GM12878 (cell line): ENCODE data around the gene BMAL1. TPM values are rescaled to one million over a fixed set of nuclear protein-coding genes. Genes with fewer than 3 reads are reported as not detected.

ENCODE experiments used
- ATAC-seq: fragments of 200-7000 bp; cut with Tn5 transposase; 3 replicates; pipeline ENCODE4 v1.9.1; 2020; ENCODE audit warnings: mild to moderate bottlenecking, moderate library complexity
- BruUV-seq: library from RNA; stranded (reverse); fragments of 400-500 nt; replicated peaks from 2 replicates; lab custom pipeline; 2021; lab: Mats Ljungman, UMichigan
- CTCF ChIA-PET: fragments of 300-600 bp; sonication (Branson Sonifier 250); formaldehyde crosslinking; extraction: SDS; loops from one replicate; lab custom pipeline; 2021; ENCODE audit warnings: inconsistent platforms; lab: Yijun Ruan, JAX
- POLR2A ChIA-PET: fragments of 350-600 bp; formaldehyde crosslinking; extraction: SDS; loops from one replicate; lab custom pipeline; 2021; ENCODE audit warnings: inconsistent platforms; lab: Charles Lee
- RAD21 ChIA-PET: fragments of 300-600 bp; sonication (Branson Sonifier 250); formaldehyde crosslinking; loops from one replicate; lab custom pipeline; 2023; ENCODE audit warnings: antibody characterized with exemption; ENCODE audit not compliant: unreplicated experiment; lab: Charles Lee
- SMC1A ChIA-PET: fragments of 300-600 bp; sonication (Branson Sonifier 250); formaldehyde crosslinking; loops from one replicate; lab custom pipeline; 2023; ENCODE audit not compliant: unreplicated experiment, uncharacterized antibody; lab: Charles Lee
- DNase-seq: peaks from one replicate; pipeline ENCODE4 v3.0.0-alpha.2; 2011; ENCODE audit warnings: low read depth, low spot score
- FAIRE-seq: peaks from 3 replicates; lab custom pipeline; 2011; peaks lifted over from hg19 to GRCh38; lab: Jason Lieb, UNC
- H2AFZ ChIP-seq: 2 replicates; pipeline ENCODE4 v1.6.0; 2011; ENCODE audit warnings: low read depth, low read length, control low read depth; ENCODE audit not compliant: control insufficient read depth
- H3K27ac ChIP-seq: 2 replicates; pipeline ENCODE4 v1.5.1; 2011; ENCODE audit warnings: control low read depth; ENCODE audit not compliant: control insufficient read depth, insufficient read depth
- H3K27me3 ChIP-seq, 2 experiments: replicated peaks in 1 of 2; 2 replicates each; pipeline versions ENCODE4 v1.6.0 to v1.6.1; 2011; ENCODE audit warnings: low read length in 1 of 2; ENCODE audit not compliant: control insufficient read depth in 2 of 2, insufficient read depth in 2 of 2
- H3K36me3 ChIP-seq, 2 experiments: 2 replicates each; pipeline ENCODE4 v1.5.1; 2011; ENCODE audit warnings: low read length in 1 of 2; ENCODE audit not compliant: control insufficient read depth in 2 of 2, insufficient read depth in 2 of 2
- H3K4me1 ChIP-seq: 2 replicates; pipeline ENCODE4 v1.6.1; 2011; ENCODE audit warnings: mild to moderate bottlenecking, low read length, moderate library complexity, mixed read lengths; ENCODE audit not compliant: control insufficient read depth, insufficient read depth
- H3K4me2 ChIP-seq: 2 replicates; pipeline ENCODE4 v1.6.0; 2011; ENCODE audit warnings: control low read depth; ENCODE audit not compliant: control insufficient read depth, insufficient read depth
- H3K4me3 ChIP-seq: fragments of 200-600 bp; sonication (generic); 2 replicates; pipeline ENCODE4 v1.5.1; 2016
- H3K79me2 ChIP-seq: 2 replicates; pipeline ENCODE4 v1.6.0; 2011; ENCODE audit warnings: low read length; ENCODE audit not compliant: control insufficient read depth, insufficient read depth
- H3K9ac ChIP-seq: 2 replicates; pipeline ENCODE4 v1.8.0; 2011; ENCODE audit warnings: low read length, control low read depth, mixed read lengths; ENCODE audit not compliant: control insufficient read depth, insufficient read depth
- H3K9me3 ChIP-seq: replicated peaks from 3 replicates; pipeline ENCODE4 v1.5.1; 2011; ENCODE audit warnings: mild to moderate bottlenecking, low read length; ENCODE audit not compliant: control insufficient read depth, insufficient read depth
- H4K20me1 ChIP-seq: 2 replicates; pipeline ENCODE4 v1.6.0; 2011; ENCODE audit not compliant: control insufficient read depth, insufficient read depth
- HCFC1 ChIP-seq: fragments of 150-350 bp; IDR thresholded peaks from 2 replicates; pipeline ENCODE4 v1.6.1; 2014; ENCODE audit warnings: low read length
- WGBS: methylation state at CpG from one replicate; pipeline ENCODE4 v1.1.6; 2016; ENCODE audit warnings: low lambda C conversion rate; ENCODE audit not compliant: insufficient replicate concordance, insufficient coverage; ENCODE audit errors: missing lambda C conversion rate; 5-methylcytosine and 5-hydroxymethylcytosine counted together
- in situ Hi-C: fragments of 300-500 bp; cut with MboI; formaldehyde crosslinking; loops from 9 replicates; pipeline ENCODE4 v1.14.3; 2018; ENCODE audit warnings: mixed read lengths
- intact Hi-C: fragments of 100-400 bp; cut with micrococcal nuclease; formaldehyde crosslinking; loops from one replicate; pipeline ENCODE4 v1.14.2; 2022; ENCODE audit not compliant: unreplicated experiment
- polyA plus RNA-seq, 11 experiments: library from polyadenylated mRNA; depleted of rRNA in 4 of 11; unstranded in 6 of 11; stranded (reverse) in 5 of 11; fragments of >200 nt; fragmentation: Nextera tagmentation in 4 of 11; fragmentation: Illumina TruSeq in 1 of 11; extraction: Ambion mirVana in 4 of 11; extraction: Trizol in 1 of 11; gene quantifications; 1 replicate in 1 of 11; 2 replicates in 10 of 11; pipeline versions ENCODE4 v1.2.1 to v1.2.3, GENCODE V29; 2011 to 2016; ENCODE audit warnings: inconsistent platforms in 2 of 11, missing spikeins in 2 of 11, low read depth in 1 of 11
- total RNA-seq, 4 experiments: library from RNA; depleted of rRNA in 3 of 4; stranded (reverse); fragments of >200 nt in 3 of 4; fragmentation: Illumina TruSeq in 1 of 4; extraction: Trizol in 1 of 4; gene quantifications; 2 replicates each; pipeline versions ENCODE4 v1.2.1 to v1.2.3, GENCODE V29; 2013 to 2021
- TF ChIP-seq, protein P1 (sequence below): fragments of 450-650 bp; IDR thresholded peaks from 2 replicates; pipeline ENCODE4 v1.6.1; 2016; ENCODE audit warnings: mild to moderate bottlenecking, moderate library complexity, borderline replicate concordance
- TF ChIP-seq, protein P2 (sequence below): fragments of 450-650 bp; IDR thresholded peaks from 2 replicates; pipeline ENCODE4 v1.6.1; 2017; ENCODE audit warnings: mild to moderate bottlenecking, low read depth, inconsistent platforms; ENCODE audit not compliant: poor library complexity, severe bottlenecking

The BMAL1 gene
- total and polyA plus RNA-seq, 10 of the 15 experiments (the other 5 are each of a cell fraction or from before 2014, with no cell fraction given), result 3.5 to 40.6 (median 13.6) TPM

DNA sequence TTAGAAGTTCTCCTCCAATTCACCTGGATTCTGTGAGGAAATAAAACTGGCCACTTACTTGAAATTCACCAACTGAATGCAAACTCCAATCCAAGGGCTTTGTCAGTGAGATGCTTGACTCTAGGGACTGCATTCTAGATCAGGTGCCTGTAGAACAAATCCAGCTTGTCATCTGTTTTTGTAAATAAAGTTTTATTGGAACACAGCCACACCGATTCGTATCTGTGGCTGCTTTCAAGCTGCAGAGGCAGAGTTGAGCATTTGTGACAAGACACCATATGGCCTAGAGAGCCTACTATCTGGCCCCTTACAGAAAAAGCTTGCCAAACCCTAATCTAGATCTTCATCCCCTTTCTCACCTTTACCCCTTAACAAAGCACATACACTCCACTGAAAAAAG is 103.1 kb downstream of the BMAL1 start:
- ATAC-seq (no peak), DNase-seq (no peak), FAIRE-seq (no peak)
- ChIA-PET CTCF (interaction anchor here (1.0 to 3.4 kb wide), 3 partner anchors 10 to 83 kb away, joined by 3 to 15 read pairs (median 5); partner anchors contain the start of gene BTBD10), POLR2A (no interaction called here), RAD21 (interaction anchor here (1.8 kb wide), 1 partner anchor 171 kb away, joined by 4 read pairs; no protein-coding TSS in a partner anchor), SMC1A (no interaction called here)
- Histone ChIP-seq H2AFZ (no peak overlapping the region), H3K4me1 (no peaks in the 10 kb centered on the region), H3K9me3 (no peaks in the 10 kb centered on the region), H3K79me2 (no peaks in the 10 kb centered on the region), H3K4me2 (no peak overlapping the region), H3K4me3 (no peak overlapping the region), H4K20me1 (no peaks in the 10 kb centered on the region), H3K27ac (no peak overlapping the region), H3K9ac (no peak overlapping the region), H3K27me3 (no peaks in the 10 kb centered on the region), H3K36me3 (peaks cover 15 to 33% of the 10 kb centered on the region in 2 experiments)
- TF ChIP-seq, protein P1, sequence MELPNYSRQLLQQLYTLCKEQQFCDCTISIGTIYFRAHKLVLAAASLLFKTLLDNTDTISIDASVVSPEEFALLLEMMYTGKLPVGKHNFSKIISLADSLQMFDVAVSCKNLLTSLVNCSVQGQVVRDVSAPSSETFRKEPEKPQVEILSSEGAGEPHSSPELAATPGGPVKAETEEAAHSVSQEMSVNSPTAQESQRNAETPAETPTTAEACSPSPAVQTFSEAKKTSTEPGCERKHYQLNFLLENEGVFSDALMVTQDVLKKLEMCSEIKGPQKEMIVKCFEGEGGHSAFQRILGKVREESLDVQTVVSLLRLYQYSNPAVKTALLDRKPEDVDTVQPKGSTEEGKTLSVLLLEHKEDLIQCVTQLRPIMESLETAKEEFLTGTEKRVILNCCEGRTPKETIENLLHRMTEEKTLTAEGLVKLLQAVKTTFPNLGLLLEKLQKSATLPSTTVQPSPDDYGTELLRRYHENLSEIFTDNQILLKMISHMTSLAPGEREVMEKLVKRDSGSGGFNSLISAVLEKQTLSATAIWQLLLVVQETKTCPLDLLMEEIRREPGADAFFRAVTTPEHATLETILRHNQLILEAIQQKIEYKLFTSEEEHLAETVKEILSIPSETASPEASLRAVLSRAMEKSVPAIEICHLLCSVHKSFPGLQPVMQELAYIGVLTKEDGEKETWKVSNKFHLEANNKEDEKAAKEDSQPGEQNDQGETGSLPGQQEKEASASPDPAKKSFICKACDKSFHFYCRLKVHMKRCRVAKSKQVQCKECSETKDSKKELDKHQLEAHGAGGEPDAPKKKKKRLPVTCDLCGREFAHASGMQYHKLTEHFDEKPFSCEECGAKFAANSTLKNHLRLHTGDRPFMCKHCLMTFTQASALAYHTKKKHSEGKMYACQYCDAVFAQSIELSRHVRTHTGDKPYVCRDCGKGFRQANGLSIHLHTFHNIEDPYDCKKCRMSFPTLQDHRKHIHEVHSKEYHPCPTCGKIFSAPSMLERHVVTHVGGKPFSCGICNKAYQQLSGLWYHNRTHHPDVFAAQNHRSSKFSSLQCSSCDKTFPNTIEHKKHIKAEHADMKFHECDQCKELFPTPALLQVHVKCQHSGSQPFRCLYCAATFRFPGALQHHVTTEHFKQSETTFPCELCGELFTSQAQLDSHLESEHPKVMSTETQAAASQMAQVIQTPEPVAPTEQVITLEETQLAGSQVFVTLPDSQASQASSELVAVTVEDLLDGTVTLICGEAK, result peak; percentile 67
- TF ChIP-seq HCFC1, result no peak
- TF ChIP-seq, protein P2, sequence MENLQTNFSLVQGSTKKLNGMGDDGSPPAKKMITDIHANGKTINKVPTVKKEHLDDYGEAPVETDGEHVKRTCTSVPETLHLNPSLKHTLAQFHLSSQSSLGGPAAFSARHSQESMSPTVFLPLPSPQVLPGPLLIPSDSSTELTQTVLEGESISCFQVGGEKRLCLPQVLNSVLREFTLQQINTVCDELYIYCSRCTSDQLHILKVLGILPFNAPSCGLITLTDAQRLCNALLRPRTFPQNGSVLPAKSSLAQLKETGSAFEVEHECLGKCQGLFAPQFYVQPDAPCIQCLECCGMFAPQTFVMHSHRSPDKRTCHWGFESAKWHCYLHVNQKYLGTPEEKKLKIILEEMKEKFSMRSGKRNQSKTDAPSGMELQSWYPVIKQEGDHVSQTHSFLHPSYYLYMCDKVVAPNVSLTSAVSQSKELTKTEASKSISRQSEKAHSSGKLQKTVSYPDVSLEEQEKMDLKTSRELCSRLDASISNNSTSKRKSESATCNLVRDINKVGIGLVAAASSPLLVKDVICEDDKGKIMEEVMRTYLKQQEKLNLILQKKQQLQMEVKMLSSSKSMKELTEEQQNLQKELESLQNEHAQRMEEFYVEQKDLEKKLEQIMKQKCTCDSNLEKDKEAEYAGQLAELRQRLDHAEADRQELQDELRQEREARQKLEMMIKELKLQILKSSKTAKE, result no peak
- in situ Hi-C loops, result no loop called here
- no TSS peak for BruUV-seq
- intact Hi-C loops, result no loop called here
- WGBS, result 100% methylated on average over 2 of the region's 2 CpGs
